GM12864 (cell line): ENCODE measurements around the gene SPEN.

Source experiments
- DNase-seq: peaks from one replicate; pipeline ENCODE4 v3.0.0-alpha.2; 2011; ENCODE audit warnings: low read depth
- H3K4me3 ChIP-seq: 2 replicates; pipeline ENCODE4 v1.5.1; 2011; ENCODE audit warnings: mild to moderate bottlenecking, low read depth, low read length, control low read depth
- TF ChIP-seq, protein P1 (sequence below): IDR thresholded peaks from 2 replicates; pipeline ENCODE4 v1.5.1; 2011; ENCODE audit warnings: low read depth, mild to moderate bottlenecking, moderate library complexity, low read length, control low read depth, inconsistent platforms; ENCODE audit errors: missing control alignments

The SPEN gene

DNA sequence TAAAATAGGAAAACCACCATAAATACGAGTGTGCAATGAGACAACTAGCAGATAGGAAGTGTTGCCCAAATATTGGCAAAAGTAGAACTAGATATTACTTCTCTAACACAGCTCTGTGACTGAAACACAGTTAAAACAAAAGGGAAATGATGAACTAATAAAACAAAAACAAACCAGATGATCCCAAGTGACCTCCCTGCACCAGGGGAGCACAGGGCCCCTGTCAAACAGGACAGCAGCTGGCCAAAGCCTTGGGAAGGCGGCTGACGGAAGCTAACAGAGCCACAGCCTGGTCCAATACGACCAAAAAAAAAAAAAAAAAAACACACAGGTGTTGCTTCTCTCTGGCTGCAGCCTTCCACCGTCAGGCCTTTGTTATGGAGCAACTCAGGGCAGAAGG, 110.6 kb downstream of the SPEN start:
- no peak for DNase-seq
- TF ChIP-seq, protein P1, sequence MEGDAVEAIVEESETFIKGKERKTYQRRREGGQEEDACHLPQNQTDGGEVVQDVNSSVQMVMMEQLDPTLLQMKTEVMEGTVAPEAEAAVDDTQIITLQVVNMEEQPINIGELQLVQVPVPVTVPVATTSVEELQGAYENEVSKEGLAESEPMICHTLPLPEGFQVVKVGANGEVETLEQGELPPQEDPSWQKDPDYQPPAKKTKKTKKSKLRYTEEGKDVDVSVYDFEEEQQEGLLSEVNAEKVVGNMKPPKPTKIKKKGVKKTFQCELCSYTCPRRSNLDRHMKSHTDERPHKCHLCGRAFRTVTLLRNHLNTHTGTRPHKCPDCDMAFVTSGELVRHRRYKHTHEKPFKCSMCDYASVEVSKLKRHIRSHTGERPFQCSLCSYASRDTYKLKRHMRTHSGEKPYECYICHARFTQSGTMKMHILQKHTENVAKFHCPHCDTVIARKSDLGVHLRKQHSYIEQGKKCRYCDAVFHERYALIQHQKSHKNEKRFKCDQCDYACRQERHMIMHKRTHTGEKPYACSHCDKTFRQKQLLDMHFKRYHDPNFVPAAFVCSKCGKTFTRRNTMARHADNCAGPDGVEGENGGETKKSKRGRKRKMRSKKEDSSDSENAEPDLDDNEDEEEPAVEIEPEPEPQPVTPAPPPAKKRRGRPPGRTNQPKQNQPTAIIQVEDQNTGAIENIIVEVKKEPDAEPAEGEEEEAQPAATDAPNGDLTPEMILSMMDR, result no peak
- no peak overlapping the region for H3K4me3 ChIP-seq

DNA sequence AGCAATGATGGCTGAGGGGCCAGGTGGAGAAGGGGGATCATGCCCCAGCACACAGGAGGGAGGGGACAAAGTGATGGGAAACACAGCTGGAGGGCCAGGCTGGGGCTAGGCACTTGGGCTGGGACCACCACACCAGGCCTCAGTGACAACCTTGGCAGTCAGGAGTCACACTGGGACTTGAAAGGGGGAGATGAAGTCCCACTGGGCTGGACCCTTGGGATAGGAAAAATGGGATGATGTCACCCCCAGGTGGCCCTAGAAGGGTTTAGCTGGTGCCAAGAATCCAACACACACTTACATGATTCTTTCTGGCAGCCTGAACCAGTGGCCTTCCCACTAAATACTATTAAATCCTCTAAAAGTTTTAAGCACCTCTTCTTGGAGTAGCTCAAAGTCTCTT, 111.3 kb downstream of the SPEN start:
- TF ChIP-seq, protein P1, result no peak
- no peak for DNase-seq
- no peak overlapping the region for H3K4me3 ChIP-seq

DNA sequence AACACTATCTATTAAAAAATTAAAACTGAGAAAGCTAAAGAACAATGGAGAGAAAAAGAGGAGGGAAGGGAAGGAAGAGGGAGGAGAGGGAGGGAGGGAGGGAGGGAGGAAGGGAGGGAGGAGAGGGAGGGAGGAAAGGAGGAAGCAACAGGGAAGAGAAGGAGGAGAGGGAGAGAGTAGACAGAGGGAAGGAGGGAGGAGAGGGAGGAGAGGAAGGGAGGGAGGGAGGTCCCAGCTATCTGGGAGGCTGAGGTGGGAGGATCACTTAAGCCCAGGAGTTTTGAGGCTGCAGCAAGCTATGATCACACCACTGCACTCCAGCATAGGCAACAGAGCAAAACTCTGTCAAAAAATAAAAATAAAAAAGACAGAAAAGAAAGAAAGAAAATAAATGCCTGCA, 111.9 kb downstream of the SPEN start:
- TF ChIP-seq, protein P1, result no peak
- DNase-seq, result no peak
- no peak overlapping the region for H3K4me3 ChIP-seq

DNA sequence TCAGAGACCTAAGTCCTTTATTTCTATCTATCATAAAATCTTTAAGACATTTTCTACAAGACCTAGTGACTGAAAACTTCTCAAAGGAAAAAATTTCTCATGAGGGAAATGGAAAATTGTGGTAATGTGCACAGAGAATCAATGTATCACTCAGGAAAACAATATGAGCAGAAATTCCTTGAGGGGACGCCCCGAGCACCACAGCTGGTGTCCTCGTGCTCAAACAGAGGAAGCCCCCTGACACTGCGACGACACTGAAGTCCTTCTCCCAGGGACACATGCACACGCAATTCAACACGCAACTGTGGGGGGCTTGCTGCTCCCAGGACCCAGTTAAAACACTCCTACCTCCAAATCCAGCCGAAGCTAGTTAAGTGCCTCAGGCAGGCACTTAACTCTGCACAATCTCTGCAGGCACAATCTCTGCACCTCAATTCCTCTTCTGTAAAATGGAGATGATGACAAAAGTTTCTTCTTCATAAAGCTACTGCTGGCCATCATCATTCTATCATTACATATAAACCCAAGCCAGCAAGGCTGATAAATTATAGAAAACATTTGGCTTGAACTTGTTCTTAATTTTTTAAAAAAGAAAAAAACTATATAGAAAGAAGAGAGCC, 112.4 kb downstream of the SPEN start:
- TF ChIP-seq, protein P1, result no peak
- DNase-seq, result no peak
- H3K4me3 ChIP-seq, result no peak overlapping the region

DNA sequence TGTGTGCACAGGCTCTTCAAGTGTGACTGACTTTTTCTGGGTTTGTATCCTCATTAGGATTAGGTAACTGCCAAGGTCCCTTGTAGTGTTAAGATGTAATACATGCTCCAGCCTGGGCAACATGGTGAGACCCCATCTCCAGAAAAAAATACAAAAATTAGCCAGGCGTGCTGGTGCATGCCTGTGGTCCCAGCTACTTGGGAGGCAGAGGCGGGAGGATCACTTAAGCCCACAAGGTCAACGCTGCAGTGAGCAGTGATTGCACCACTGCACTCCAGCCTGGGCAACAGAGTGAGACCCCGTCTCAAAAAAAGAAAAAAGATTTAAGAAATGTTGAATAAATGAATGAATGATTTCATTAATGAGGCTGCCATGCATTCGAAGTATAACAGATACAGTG, 113.3 kb downstream of the SPEN start:
- TF ChIP-seq, protein P1, result no peak
- H3K4me3 ChIP-seq, result no peak overlapping the region
- no peak for DNase-seq

DNA sequence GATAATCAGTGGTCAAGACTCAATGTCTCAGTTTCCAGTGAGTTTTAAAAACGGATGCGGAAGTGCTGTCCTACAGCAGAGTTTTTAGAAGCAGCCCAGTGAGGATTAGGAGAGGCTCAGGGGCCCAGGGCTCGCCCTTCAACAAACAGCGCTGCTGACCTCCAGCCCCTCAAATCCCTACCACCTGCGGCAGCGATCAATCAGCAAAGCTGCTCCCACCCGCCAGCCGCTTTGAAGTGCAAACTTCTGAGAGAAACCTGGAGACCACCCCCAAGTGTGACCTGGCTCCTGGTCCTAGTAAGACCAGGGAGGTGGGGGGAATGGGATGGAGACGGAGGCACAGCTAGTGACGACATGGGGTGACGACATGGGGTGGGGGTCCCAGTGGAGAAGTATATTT, 114.0 kb downstream of the SPEN start:
- no peak overlapping the region for H3K4me3 ChIP-seq
- TF ChIP-seq, protein P1, result no peak
- no peak for DNase-seq

DNA sequence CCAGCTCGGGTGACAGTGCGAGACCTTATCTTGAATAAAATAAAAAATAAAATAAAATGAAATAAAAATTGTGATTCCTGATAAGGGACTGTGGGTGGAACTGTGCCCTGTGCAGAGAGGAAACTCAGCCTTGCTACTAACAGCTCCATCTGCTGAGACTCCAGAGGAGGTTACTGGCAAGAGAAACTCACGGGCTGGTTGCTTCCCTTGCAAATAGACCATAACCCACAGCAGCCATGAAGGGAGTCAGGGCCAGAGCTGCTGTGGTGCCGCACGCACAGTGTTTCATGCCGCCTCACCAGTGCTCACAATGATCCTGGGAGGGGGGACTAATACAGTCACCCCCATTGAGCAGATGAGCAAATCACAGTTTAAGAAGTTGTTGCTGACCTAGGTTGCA, 114.7 kb downstream of the SPEN start:
- TF ChIP-seq, protein P1, result no peak
- DNase-seq, result no peak
- H3K4me3 ChIP-seq, result no peak overlapping the region
